Liver (tissue), 9 donors: ENCODE results near the gene TMEM97. TPM values are rescaled to one million over a fixed set of nuclear protein-coding genes. Genes with fewer than 3 reads are reported as not detected.
A peak's percentile ranks its signal among the peaks of the same experiment; 100 is the strongest.

Experiments
- DNase-seq: peaks from one replicate; pipeline ENCODE4 v3.0.0-alpha.2; 2017; ENCODE audit warnings: low spot score
- H3K27ac ChIP-seq, 2 donors: one replicate each; pipeline ENCODE4 v1.7.0; 2013; ENCODE audit warnings: inconsistent platforms in 2 of 2, low read length in 2 of 2, control low read depth in 1 of 2, low read depth in 1 of 2, mild to moderate bottlenecking in 1 of 2
- H3K27me3 ChIP-seq, 4 donors: one replicate each; pipeline versions ENCODE4 v1.6.1 to v1.7.0; 2013; ENCODE audit warnings: low read length in 3 of 4, inconsistent platforms in 1 of 4, mild to moderate bottlenecking in 1 of 4, moderate library complexity in 1 of 4; ENCODE audit not compliant: control insufficient read depth in 4 of 4, insufficient read depth in 4 of 4
- H3K36me3 ChIP-seq, 4 donors: one replicate each; pipeline versions ENCODE4 v1.6.1 to v1.7.0; 2013; ENCODE audit warnings: low read length in 3 of 4, mild to moderate bottlenecking in 3 of 4, low read depth in 1 of 4, moderate library complexity in 1 of 4; ENCODE audit not compliant: control insufficient read depth in 4 of 4, insufficient read depth in 3 of 4
- H3K4me1 ChIP-seq, 4 donors: one replicate each; pipeline versions ENCODE4 v1.6.1 to v1.7.0; 2013; ENCODE audit warnings: low read length in 3 of 4, mild to moderate bottlenecking in 3 of 4, moderate library complexity in 1 of 4; ENCODE audit not compliant: control insufficient read depth in 4 of 4, insufficient read depth in 4 of 4
- H3K4me3 ChIP-seq, 3 donors: one replicate each; pipeline versions ENCODE4 v1.6.1 to v1.7.0; 2013; ENCODE audit warnings: low read length in 3 of 3, control low read depth in 1 of 3, low read depth in 1 of 3, mild to moderate bottlenecking in 1 of 3
- H3K9ac ChIP-seq, 2 donors: one replicate each; pipeline ENCODE4 v1.7.0; 2013; ENCODE audit warnings: low read length in 2 of 2, mild to moderate bottlenecking in 2 of 2, moderate library complexity in 2 of 2, control low read depth in 1 of 2, low read depth in 1 of 2
- H3K9me3 ChIP-seq, 4 donors: one replicate each; pipeline versions ENCODE4 v1.6.1 to v1.7.0; 2013; ENCODE audit warnings: low read length in 3 of 4; ENCODE audit not compliant: control insufficient read depth in 4 of 4
- EGR1 ChIP-seq, 2 donors: IDR thresholded peaks; 2 replicates each; pipeline ENCODE4 v1.6.1; 2016 to 2018; ENCODE audit warnings: antibody characterized with exemption in 2 of 2, low read depth in 2 of 2
- FOXA1 ChIP-seq: IDR thresholded peaks from 2 replicates; pipeline ENCODE4 v1.6.1; 2016; ENCODE audit warnings: antibody characterized with exemption
- FOXA2 ChIP-seq: IDR thresholded peaks from 2 replicates; pipeline ENCODE4 v1.6.1; 2016; ENCODE audit warnings: antibody characterized with exemption
- GABPA ChIP-seq, 2 donors: IDR thresholded peaks in 1 of 2; conservative IDR thresholded peaks in 1 of 2; 2 replicates each; pipeline ENCODE4 v1.6.1; 2016; ENCODE audit warnings: antibody characterized with exemption in 2 of 2, mild to moderate bottlenecking in 1 of 2, moderate library complexity in 1 of 2
- HNF4A ChIP-seq, 2 donors: conservative IDR thresholded peaks; 2 replicates each; pipeline ENCODE4 v1.6.1; 2016; ENCODE audit warnings: antibody characterized with exemption in 2 of 2, mild to moderate bottlenecking in 2 of 2
- HNF4G ChIP-seq: IDR thresholded peaks from 2 replicates; pipeline ENCODE4 v1.6.1; 2016; ENCODE audit warnings: antibody characterized with exemption
- JUND ChIP-seq, 2 donors: IDR thresholded peaks; 2 replicates each; pipeline ENCODE4 v1.6.1; 2016; ENCODE audit warnings: antibody characterized with exemption in 2 of 2
- NR2F2 ChIP-seq: IDR thresholded peaks from 2 replicates; pipeline ENCODE4 v1.6.1; 2016; ENCODE audit warnings: antibody characterized with exemption
- RAD21 ChIP-seq, 2 donors: IDR thresholded peaks; 2 replicates each; pipeline ENCODE4 v1.6.1; 2016; ENCODE audit warnings: antibody characterized with exemption in 2 of 2, mild to moderate bottlenecking in 2 of 2
- RXRA ChIP-seq, 2 donors: IDR thresholded peaks; 2 replicates each; pipeline ENCODE4 v1.6.1; 2017 to 2018; ENCODE audit warnings: antibody characterized with exemption in 2 of 2, mild to moderate bottlenecking in 1 of 2
- SP1 ChIP-seq: IDR thresholded peaks from 2 replicates; pipeline ENCODE4 v1.6.1; 2018; ENCODE audit warnings: antibody characterized with exemption, mild to moderate bottlenecking
- TAF1 ChIP-seq: conservative IDR thresholded peaks from 2 replicates; pipeline ENCODE4 v1.6.1; 2016; ENCODE audit warnings: antibody characterized with exemption, mild to moderate bottlenecking
- YY1 ChIP-seq: IDR thresholded peaks from 2 replicates; pipeline ENCODE4 v1.6.1; 2016; ENCODE audit warnings: antibody characterized with exemption, mild to moderate bottlenecking
- WGBS: extraction: QIAGEN DNeasy Blood & Tissue Kit; methylation state at CpG from one replicate; pipeline ENCODE4 v1.1.7; 2013; 5-methylcytosine and 5-hydroxymethylcytosine counted together
- polyA plus RNA-seq, 2 donors: library from polyadenylated mRNA; stranded (reverse) in 1 of 2; unstranded in 1 of 2; fragments of 200-250 nt in 1 of 2; fragments of >200 nt in 1 of 2; fragmentation: Nextera tagmentation in 1 of 2; extraction: Ambion mirVana in 1 of 2; gene quantifications; one replicate each; pipeline versions ENCODE4 v1.2.1 to v1.2.3, GENCODE V29; 2013 to 2015
- total RNA-seq, 2 donors: library from RNA; depleted of rRNA; stranded (reverse); fragments of >200 nt; gene quantifications; one replicate each; pipeline ENCODE4 v1.2.3, GENCODE V29; 2014
- TF ChIP-seq, protein P1 (sequence below): IDR thresholded peaks from 2 replicates; pipeline ENCODE4 v1.6.1; 2016; ENCODE audit warnings: antibody characterized with exemption
- TF ChIP-seq, protein P2 (sequence below): fragments of 150-350 bp; IDR thresholded peaks from 2 replicates; pipeline ENCODE4 v1.5.1; 2017; ENCODE audit warnings: improper control_type of control experiment, low read depth, low read length; ENCODE audit not compliant: missing input control
- TF ChIP-seq, protein P3 (sequence below): IDR thresholded peaks from 2 replicates; pipeline ENCODE4 v1.6.1; 2016; ENCODE audit warnings: antibody characterized with exemption
- TF ChIP-seq, protein P4 (sequence below): IDR thresholded peaks from 2 replicates; pipeline ENCODE4 v1.6.1; 2016; ENCODE audit warnings: antibody characterized with exemption, mild to moderate bottlenecking
- TF ChIP-seq, protein P5 (sequence below): IDR thresholded peaks from 2 replicates; pipeline ENCODE4 v1.6.1; 2016; ENCODE audit warnings: antibody characterized with exemption
- donor health status: healthy.
- donor health status: healthy.
- donor health status: healthy.
- donor health status: healthy.
- donor health status: healthy.

The TMEM97 gene
- total and polyA plus RNA-seq, 4 donors, result 29.5 to 90.2 (median 63.5) TPM

DNA sequence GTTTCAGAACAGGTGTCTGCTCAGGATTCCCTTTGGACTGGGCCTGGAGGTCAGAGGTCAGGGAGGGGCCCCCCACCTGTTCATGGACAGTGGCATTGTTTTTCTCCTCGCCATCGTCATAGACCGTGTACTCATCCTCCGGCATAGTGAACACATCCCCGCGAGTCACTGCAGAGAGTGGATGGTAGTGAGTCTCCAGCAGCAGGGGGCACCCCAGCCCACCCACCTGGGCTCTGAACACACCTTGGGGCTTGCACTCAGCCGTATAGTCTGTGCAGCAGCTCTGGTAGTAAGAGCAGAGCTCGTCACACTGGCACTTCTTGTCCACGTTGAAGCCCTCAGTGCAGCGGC, 50.7 kb downstream of the TMEM97 start:
- TF ChIP-seq FOXA2, result no peak
- TF ChIP-seq FOXA1, result no peak
- TF ChIP-seq EGR1 (IDR thresholded peaks at IDR 0.05; ENCODE audit: low read depth in 2 of 2), result no peak
- no peak for TF ChIP-seq TAF1
- TF ChIP-seq NR2F2, result no peak
- TF ChIP-seq, protein P1, sequence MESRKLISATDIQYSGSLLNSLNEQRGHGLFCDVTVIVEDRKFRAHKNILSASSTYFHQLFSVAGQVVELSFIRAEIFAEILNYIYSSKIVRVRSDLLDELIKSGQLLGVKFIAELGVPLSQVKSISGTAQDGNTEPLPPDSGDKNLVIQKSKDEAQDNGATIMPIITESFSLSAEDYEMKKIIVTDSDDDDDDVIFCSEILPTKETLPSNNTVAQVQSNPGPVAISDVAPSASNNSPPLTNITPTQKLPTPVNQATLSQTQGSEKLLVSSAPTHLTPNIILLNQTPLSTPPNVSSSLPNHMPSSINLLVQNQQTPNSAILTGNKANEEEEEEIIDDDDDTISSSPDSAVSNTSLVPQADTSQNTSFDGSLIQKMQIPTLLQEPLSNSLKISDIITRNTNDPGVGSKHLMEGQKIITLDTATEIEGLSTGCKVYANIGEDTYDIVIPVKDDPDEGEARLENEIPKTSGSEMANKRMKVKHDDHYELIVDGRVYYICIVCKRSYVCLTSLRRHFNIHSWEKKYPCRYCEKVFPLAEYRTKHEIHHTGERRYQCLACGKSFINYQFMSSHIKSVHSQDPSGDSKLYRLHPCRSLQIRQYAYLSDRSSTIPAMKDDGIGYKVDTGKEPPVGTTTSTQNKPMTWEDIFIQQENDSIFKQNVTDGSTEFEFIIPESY, result no peak
- TF ChIP-seq, protein P2, sequence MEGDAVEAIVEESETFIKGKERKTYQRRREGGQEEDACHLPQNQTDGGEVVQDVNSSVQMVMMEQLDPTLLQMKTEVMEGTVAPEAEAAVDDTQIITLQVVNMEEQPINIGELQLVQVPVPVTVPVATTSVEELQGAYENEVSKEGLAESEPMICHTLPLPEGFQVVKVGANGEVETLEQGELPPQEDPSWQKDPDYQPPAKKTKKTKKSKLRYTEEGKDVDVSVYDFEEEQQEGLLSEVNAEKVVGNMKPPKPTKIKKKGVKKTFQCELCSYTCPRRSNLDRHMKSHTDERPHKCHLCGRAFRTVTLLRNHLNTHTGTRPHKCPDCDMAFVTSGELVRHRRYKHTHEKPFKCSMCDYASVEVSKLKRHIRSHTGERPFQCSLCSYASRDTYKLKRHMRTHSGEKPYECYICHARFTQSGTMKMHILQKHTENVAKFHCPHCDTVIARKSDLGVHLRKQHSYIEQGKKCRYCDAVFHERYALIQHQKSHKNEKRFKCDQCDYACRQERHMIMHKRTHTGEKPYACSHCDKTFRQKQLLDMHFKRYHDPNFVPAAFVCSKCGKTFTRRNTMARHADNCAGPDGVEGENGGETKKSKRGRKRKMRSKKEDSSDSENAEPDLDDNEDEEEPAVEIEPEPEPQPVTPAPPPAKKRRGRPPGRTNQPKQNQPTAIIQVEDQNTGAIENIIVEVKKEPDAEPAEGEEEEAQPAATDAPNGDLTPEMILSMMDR, result no peak
- Histone ChIP-seq H3K4me3 (peak overlapping the region; percentile 68 to 93 (median 72)), H3K27ac (peak overlapping the region; percentile 75 to 77), H3K9ac (peak overlapping the region; percentile 82 to 93), H3K9me3 (no peaks in the 10 kb centered on the region), H3K36me3 (peaks cover 3 to 12% (median 8%) of the 10 kb centered on the region in 4 donors), H3K27me3 (no peaks in the 10 kb centered on the region), H3K4me1 (peaks cover 4 to 57% (median 36%) of the 10 kb centered on the region in 4 donors)
- no peak for DNase-seq
- WGBS, result 28% methylated on average over 10 of the region's 10 CpGs

DNA sequence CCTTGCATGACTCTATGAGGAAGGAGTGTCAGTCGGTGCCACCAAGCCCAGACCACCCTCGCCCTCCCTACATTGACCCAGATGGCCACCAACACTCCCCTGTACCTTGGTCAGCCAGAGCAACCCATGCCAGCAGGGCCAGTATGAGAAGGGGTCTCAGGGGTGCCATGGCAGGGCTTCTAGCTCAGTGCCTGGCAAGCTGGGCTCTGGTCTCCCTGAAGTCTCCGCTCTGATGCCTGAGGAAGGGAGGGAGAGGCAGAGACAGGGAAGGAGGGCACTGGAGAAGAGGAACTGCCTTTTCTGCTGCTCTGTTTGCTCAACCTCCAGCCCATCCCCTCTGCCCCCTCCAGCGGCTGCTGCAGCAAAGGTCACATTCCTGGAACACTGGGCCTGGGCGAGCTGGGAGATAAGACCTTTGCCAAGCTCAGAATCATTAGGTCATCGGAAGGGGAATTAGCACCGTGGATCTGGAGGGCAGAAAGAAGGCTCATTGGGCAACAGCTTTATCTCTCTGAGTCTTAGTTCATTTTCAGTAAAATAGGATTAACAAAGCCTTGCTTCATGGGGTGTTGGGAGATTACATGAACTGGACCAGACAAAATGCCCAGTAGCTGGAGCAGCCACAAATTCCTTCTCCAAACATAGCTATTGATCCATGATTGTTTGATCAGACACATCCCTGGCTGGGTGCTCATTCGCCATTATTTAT, 51.2 kb downstream of the TMEM97 start, which contains the start of gene VTN:
Gene VTN (minus strand): TSS at position 273 of the 709 bp plus-strand sequence. CDS start 104 bp downstream, at position 169.
- H3K9me3 ChIP-seq, result no peaks in the 10 kb centered on the region
- peaks cover 4 to 56% (median 35%) of the 10 kb centered on the region in 4 donors for H3K4me1 ChIP-seq
- H3K36me3 ChIP-seq, result peaks cover 3 to 12% (median 8%) of the 10 kb centered on the region in 4 donors
- H3K9ac ChIP-seq, result peak within 1 kb of the TSS; percentile 82 to 93
- WGBS, result 13% methylated on average over 8 of the region's 8 CpGs
- TF ChIP-seq HNF4A (conservative IDR thresholded peaks at IDR 0.05), result peak; percentile 92 to 94
- TF ChIP-seq, protein P1, result peak; percentile 89
- TF ChIP-seq, protein P3, sequence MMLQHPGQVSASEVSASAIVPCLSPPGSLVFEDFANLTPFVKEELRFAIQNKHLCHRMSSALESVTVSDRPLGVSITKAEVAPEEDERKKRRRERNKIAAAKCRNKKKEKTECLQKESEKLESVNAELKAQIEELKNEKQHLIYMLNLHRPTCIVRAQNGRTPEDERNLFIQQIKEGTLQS, result peak; percentile 61
- peak; percentile 94 for TF ChIP-seq SP1
- peak; percentile 73 for TF ChIP-seq FOXA1
- TF ChIP-seq FOXA2, result peak; percentile 79
- TF ChIP-seq GABPA (IDR thresholded peaks at IDR 0.05 in 1 of 2, conservative IDR thresholded peaks at IDR 0.05 in 1 of 2), result peak in 1 of 2 donors; percentile 75
- TF ChIP-seq, protein P4, sequence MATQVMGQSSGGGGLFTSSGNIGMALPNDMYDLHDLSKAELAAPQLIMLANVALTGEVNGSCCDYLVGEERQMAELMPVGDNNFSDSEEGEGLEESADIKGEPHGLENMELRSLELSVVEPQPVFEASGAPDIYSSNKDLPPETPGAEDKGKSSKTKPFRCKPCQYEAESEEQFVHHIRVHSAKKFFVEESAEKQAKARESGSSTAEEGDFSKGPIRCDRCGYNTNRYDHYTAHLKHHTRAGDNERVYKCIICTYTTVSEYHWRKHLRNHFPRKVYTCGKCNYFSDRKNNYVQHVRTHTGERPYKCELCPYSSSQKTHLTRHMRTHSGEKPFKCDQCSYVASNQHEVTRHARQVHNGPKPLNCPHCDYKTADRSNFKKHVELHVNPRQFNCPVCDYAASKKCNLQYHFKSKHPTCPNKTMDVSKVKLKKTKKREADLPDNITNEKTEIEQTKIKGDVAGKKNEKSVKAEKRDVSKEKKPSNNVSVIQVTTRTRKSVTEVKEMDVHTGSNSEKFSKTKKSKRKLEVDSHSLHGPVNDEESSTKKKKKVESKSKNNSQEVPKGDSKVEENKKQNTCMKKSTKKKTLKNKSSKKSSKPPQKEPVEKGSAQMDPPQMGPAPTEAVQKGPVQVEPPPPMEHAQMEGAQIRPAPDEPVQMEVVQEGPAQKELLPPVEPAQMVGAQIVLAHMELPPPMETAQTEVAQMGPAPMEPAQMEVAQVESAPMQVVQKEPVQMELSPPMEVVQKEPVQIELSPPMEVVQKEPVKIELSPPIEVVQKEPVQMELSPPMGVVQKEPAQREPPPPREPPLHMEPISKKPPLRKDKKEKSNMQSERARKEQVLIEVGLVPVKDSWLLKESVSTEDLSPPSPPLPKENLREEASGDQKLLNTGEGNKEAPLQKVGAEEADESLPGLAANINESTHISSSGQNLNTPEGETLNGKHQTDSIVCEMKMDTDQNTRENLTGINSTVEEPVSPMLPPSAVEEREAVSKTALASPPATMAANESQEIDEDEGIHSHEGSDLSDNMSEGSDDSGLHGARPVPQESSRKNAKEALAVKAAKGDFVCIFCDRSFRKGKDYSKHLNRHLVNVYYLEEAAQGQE, result peak; percentile 91
- peak; percentile 21 to 69 for TF ChIP-seq EGR1 (IDR thresholded peaks at IDR 0.05; ENCODE audit: low read depth in 2 of 2)
- TF ChIP-seq, protein P5, sequence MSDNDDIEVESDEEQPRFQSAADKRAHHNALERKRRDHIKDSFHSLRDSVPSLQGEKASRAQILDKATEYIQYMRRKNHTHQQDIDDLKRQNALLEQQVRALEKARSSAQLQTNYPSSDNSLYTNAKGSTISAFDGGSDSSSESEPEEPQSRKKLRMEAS, result peak; percentile 91
- TF ChIP-seq HNF4G, result peak; percentile 50
- TF ChIP-seq, protein P2, result no peak
- peak; percentile 93 for TF ChIP-seq NR2F2
- peak; percentile 86 to 97 for TF ChIP-seq JUND (IDR thresholded peaks at IDR 0.05)
- TF ChIP-seq RXRA (IDR thresholded peaks at IDR 0.05), result peak; percentile 88 to 96
- peak; percentile 90 for TF ChIP-seq YY1
- peak; percentile 93 for TF ChIP-seq TAF1
- peak; percentile 36 to 41 for TF ChIP-seq RAD21 (IDR thresholded peaks at IDR 0.05)
- H3K27me3 ChIP-seq, result no peaks in the 10 kb centered on the region
- H3K4me3 ChIP-seq, result peak within 1 kb of the TSS; percentile 68 to 93 (median 72)
- DNase-seq, result peak; percentile 64
- H3K27ac ChIP-seq, result peak within 1 kb of the TSS; percentile 75 to 77
